Measurements from ENCODE around the gene SRRT. TPM values are rescaled to one million over a fixed set of nuclear protein-coding genes. Genes with fewer than 3 reads are reported as not detected.
A peak's percentile ranks its signal among the peaks of the same experiment; 100 is the strongest.

Gene SRRT
- total and polyA plus RNA-seq, 9 donors: 49.8 to 131 (median 105) TPM

GRCh38 chr7:100879685-100880261 is 4.9 kb downstream of the SRRT start:
- 84% methylated on average over 11 of the region's 11 CpGs for WGBS (ENCODE audit: insufficient coverage)
- DNase-seq: no peak
- H3K27me3 ChIP-seq (ENCODE audit: control insufficient read depth, insufficient read depth, low read length): no peaks in the 10 kb centered on the region
- H3K4me3 ChIP-seq (ENCODE audit: low read length): no peak overlapping the region
- H3K4me1 ChIP-seq (ENCODE audit: control insufficient read depth, insufficient read depth, low read length): peaks cover 14% of the 10 kb centered on the region
- H3K9me3 ChIP-seq (replicated peaks; ENCODE audit: control insufficient read depth, low read depth, low read length): no peaks in the 10 kb centered on the region
- no peak overlapping the region for H3K27ac ChIP-seq (ENCODE audit: low read length)
- peaks cover 69% of the 10 kb centered on the region for H3K36me3 ChIP-seq (ENCODE audit: control insufficient read depth, insufficient read depth, low read length)

GRCh38 chr7:100880645-100881044 is 5.7 kb downstream of the SRRT start:
- no peaks in the 10 kb centered on the region for H3K9me3 ChIP-seq (replicated peaks; ENCODE audit: control insufficient read depth, low read depth, low read length)
- 76% methylated on average over 6 of the region's 7 CpGs for WGBS (ENCODE audit: insufficient coverage)
- H3K36me3 ChIP-seq (ENCODE audit: control insufficient read depth, insufficient read depth, low read length): peaks cover 77% of the 10 kb centered on the region
- peaks cover 13% of the 10 kb centered on the region for H3K4me1 ChIP-seq (ENCODE audit: control insufficient read depth, insufficient read depth, low read length)
- DNase-seq: no peak
- no peaks in the 10 kb centered on the region for H3K27me3 ChIP-seq (ENCODE audit: control insufficient read depth, insufficient read depth, low read length)
- H3K27ac ChIP-seq (ENCODE audit: low read length): no peak overlapping the region
- no peak overlapping the region for H3K4me3 ChIP-seq (ENCODE audit: low read length)

GRCh38 chr7:100881136-100881535 is 6.2 kb downstream of the SRRT start:
- Histone ChIP-seq H3K4me1 (ENCODE audit: control insufficient read depth, insufficient read depth, low read length) (peaks cover 8% of the 10 kb centered on the region), H3K27ac (ENCODE audit: low read length) (no peak overlapping the region), H3K27me3 (ENCODE audit: control insufficient read depth, insufficient read depth, low read length) (no peaks in the 10 kb centered on the region), H3K9me3 (replicated peaks; ENCODE audit: control insufficient read depth, low read depth, low read length) (no peaks in the 10 kb centered on the region), H3K4me3 (ENCODE audit: low read length) (no peak overlapping the region), H3K36me3 (ENCODE audit: control insufficient read depth, insufficient read depth, low read length) (peaks cover 82% of the 10 kb centered on the region)
- no peak for DNase-seq
- 95% methylated on average over 19 of the region's 20 CpGs for WGBS (ENCODE audit: insufficient coverage)

- DNase-seq: no peak
- Histone ChIP-seq H3K9me3 (replicated peaks; ENCODE audit: control insufficient read depth, low read depth, low read length) (no peaks in the 10 kb centered on the region), H3K4me3 (ENCODE audit: low read length) (no peak overlapping the region), H3K36me3 (ENCODE audit: control insufficient read depth, insufficient read depth, low read length) (peaks cover 84% of the 10 kb centered on the region), H3K27me3 (ENCODE audit: control insufficient read depth, insufficient read depth, low read length) (no peaks in the 10 kb centered on the region), H3K4me1 (ENCODE audit: control insufficient read depth, insufficient read depth, low read length) (peaks cover 8% of the 10 kb centered on the region), H3K27ac (ENCODE audit: low read length) (no peak overlapping the region)
- WGBS (ENCODE audit: insufficient coverage): 89% methylated on average over 3 of the region's 9 CpGs
Observed at GRCh38 chr7:100882201-100882600, 7.3 kb downstream of the SRRT start.

GRCh38 chr7:100882785-100883526 is 8.1 kb downstream of the SRRT start:
- H3K27ac ChIP-seq (ENCODE audit: low read length): no peak overlapping the region
- H3K4me1 ChIP-seq (ENCODE audit: control insufficient read depth, insufficient read depth, low read length): peaks cover 16% of the 10 kb centered on the region
- DNase-seq: no peak
- no peak overlapping the region for H3K4me3 ChIP-seq (ENCODE audit: low read length)
- peaks cover 87% of the 10 kb centered on the region for H3K36me3 ChIP-seq (ENCODE audit: control insufficient read depth, insufficient read depth, low read length)
- no peaks in the 10 kb centered on the region for H3K9me3 ChIP-seq (replicated peaks; ENCODE audit: control insufficient read depth, low read depth, low read length)
- WGBS (ENCODE audit: insufficient coverage): 93% methylated on average over 21 of the region's 24 CpGs
- H3K27me3 ChIP-seq (ENCODE audit: control insufficient read depth, insufficient read depth, low read length): no peaks in the 10 kb centered on the region

GRCh38 chr7:100884736-100885439 is 10.0 kb downstream of the SRRT start:
- peaks cover 29% of the 10 kb centered on the region for H3K4me1 ChIP-seq (ENCODE audit: control insufficient read depth, insufficient read depth, low read length)
- peaks cover 86% of the 10 kb centered on the region for H3K36me3 ChIP-seq (ENCODE audit: control insufficient read depth, insufficient read depth, low read length)
- H3K27me3 ChIP-seq (ENCODE audit: control insufficient read depth, insufficient read depth, low read length): no peaks in the 10 kb centered on the region
- no peak for DNase-seq
- H3K27ac ChIP-seq (ENCODE audit: low read length): no peak overlapping the region
- no peaks in the 10 kb centered on the region for H3K9me3 ChIP-seq (replicated peaks; ENCODE audit: control insufficient read depth, low read depth, low read length)
- WGBS (ENCODE audit: insufficient coverage): 94% methylated on average over 14 of the region's 29 CpGs
- no peak overlapping the region for H3K4me3 ChIP-seq (ENCODE audit: low read length)

GRCh38 chr7:100885440-100886141 is 10.7 kb downstream of the SRRT start:
- no peak for DNase-seq
- Histone ChIP-seq H3K9me3 (replicated peaks; ENCODE audit: control insufficient read depth, low read depth, low read length) (no peaks in the 10 kb centered on the region), H3K36me3 (ENCODE audit: control insufficient read depth, insufficient read depth, low read length) (peaks cover 82% of the 10 kb centered on the region), H3K4me1 (ENCODE audit: control insufficient read depth, insufficient read depth, low read length) (peaks cover 36% of the 10 kb centered on the region), H3K27ac (ENCODE audit: low read length) (no peak overlapping the region), H3K27me3 (ENCODE audit: control insufficient read depth, insufficient read depth, low read length) (no peaks in the 10 kb centered on the region), H3K4me3 (ENCODE audit: low read length) (no peak overlapping the region)
- 86% methylated on average over 19 of the region's 22 CpGs for WGBS (ENCODE audit: insufficient coverage)

- Histone ChIP-seq H3K36me3 (ENCODE audit: control insufficient read depth, insufficient read depth, low read length) (peaks cover 75% of the 10 kb centered on the region), H3K4me3 (ENCODE audit: low read length) (no peak overlapping the region), H3K9me3 (replicated peaks; ENCODE audit: control insufficient read depth, low read depth, low read length) (no peaks in the 10 kb centered on the region), H3K27ac (ENCODE audit: low read length) (no peak overlapping the region), H3K27me3 (ENCODE audit: control insufficient read depth, insufficient read depth, low read length) (peaks cover 4% of the 10 kb centered on the region), H3K4me1 (ENCODE audit: control insufficient read depth, insufficient read depth, low read length) (peaks cover 44% of the 10 kb centered on the region)
- WGBS (ENCODE audit: insufficient coverage): 80% methylated on average over 20 of the region's 27 CpGs
- DNase-seq: no peak
Observed at GRCh38 chr7:100886142-100886935, 11.4 kb downstream of the SRRT start.

GRCh38 chr7:100886936-100887515 is 12.1 kb downstream of the SRRT start:
- Histone ChIP-seq H3K27ac (ENCODE audit: low read length) (peak overlapping the region; percentile 29), H3K36me3 (ENCODE audit: control insufficient read depth, insufficient read depth, low read length) (peaks cover 70% of the 10 kb centered on the region), H3K9me3 (replicated peaks; ENCODE audit: control insufficient read depth, low read depth, low read length) (no peaks in the 10 kb centered on the region), H3K4me1 (ENCODE audit: control insufficient read depth, insufficient read depth, low read length) (peaks cover 47% of the 10 kb centered on the region), H3K27me3 (ENCODE audit: control insufficient read depth, insufficient read depth, low read length) (peaks cover 4% of the 10 kb centered on the region), H3K4me3 (ENCODE audit: low read length) (no peak overlapping the region)
- DNase-seq: no peak
- 72% methylated on average over 25 of the region's 25 CpGs for WGBS (ENCODE audit: insufficient coverage)
